H9 (cell line): ENCODE data around the gene ZNRF4. TPM values are rescaled to one million over a fixed set of nuclear protein-coding genes. Genes with fewer than 3 reads are reported as not detected.

Experiments
- DNase-seq: peaks from one replicate; pipeline ENCODE4 v3.0.0-alpha.2; 2017
- H2AFZ ChIP-seq: one replicate; pipeline ENCODE4 v1.6.1; 2013; ENCODE audit warnings: mild to moderate bottlenecking, low read length, control low read depth, moderate library complexity
- H2AK5ac ChIP-seq: 2 replicates; pipeline ENCODE4 v1.6.1; 2013; ENCODE audit warnings: low read length, control low read depth, mixed read lengths; ENCODE audit not compliant: insufficient read length
- H2BK120ac ChIP-seq: one replicate; pipeline ENCODE4 v1.6.1; 2013; ENCODE audit warnings: low read depth, mild to moderate bottlenecking, low read length, control low read depth, inconsistent platforms; ENCODE audit not compliant: poor library complexity, severe bottlenecking
- H2BK12ac ChIP-seq: 2 replicates; pipeline ENCODE4 v1.6.1; 2013; ENCODE audit warnings: low read length, control low read depth, mixed read lengths, low read depth; ENCODE audit not compliant: insufficient read length
- H2BK15ac ChIP-seq: 2 replicates; pipeline ENCODE4 v1.6.1; 2013; ENCODE audit warnings: low read depth, low read length, control low read depth
- H2BK20ac ChIP-seq: one replicate; pipeline ENCODE4 v1.6.1; 2013; ENCODE audit warnings: low read depth, mild to moderate bottlenecking, low read length, control low read depth, inconsistent platforms; ENCODE audit not compliant: poor library complexity, severe bottlenecking
- H2BK5ac ChIP-seq: 2 replicates; pipeline ENCODE4 v1.6.1; 2013; ENCODE audit warnings: low read length, control low read depth, mixed read lengths; ENCODE audit not compliant: insufficient read length
- H3K14ac ChIP-seq: 2 replicates; pipeline ENCODE4 v1.6.1; 2013; ENCODE audit warnings: low read length, control low read depth; ENCODE audit not compliant: insufficient read depth
- H3K18ac ChIP-seq: 2 replicates; pipeline ENCODE4 v1.6.1; 2013; ENCODE audit warnings: low read depth, mild to moderate bottlenecking, mixed read lengths, low read length, control low read depth; ENCODE audit not compliant: insufficient read length
- H3K23ac ChIP-seq: 2 replicates; pipeline ENCODE4 v1.6.1; 2013; ENCODE audit warnings: low read length, control low read depth, mixed read lengths, low read depth; ENCODE audit not compliant: insufficient read length
- H3K23me2 ChIP-seq: 2 replicates; pipeline ENCODE4 v1.6.1; 2013; ENCODE audit warnings: low read depth, mild to moderate bottlenecking, mixed read lengths, low read length, control low read depth; ENCODE audit not compliant: insufficient read length, poor library complexity, severe bottlenecking
- H3K27ac ChIP-seq: 2 replicates; pipeline ENCODE4 v1.5.1; 2013; ENCODE audit warnings: low read length, control low read depth, mixed read lengths, low read depth; ENCODE audit not compliant: insufficient read length
- H3K27me3 ChIP-seq: 2 replicates; pipeline ENCODE4 v1.6.1; 2013; ENCODE audit warnings: low read length, control low read depth, inconsistent platforms; ENCODE audit not compliant: insufficient read depth
- H3K4ac ChIP-seq: 2 replicates; pipeline ENCODE4 v1.6.1; 2013; ENCODE audit warnings: low read depth, mild to moderate bottlenecking, control low read depth, inconsistent platforms, low read length, moderate library complexity
- H3K4me1 ChIP-seq: 2 replicates; pipeline ENCODE4 v1.6.1; 2013; ENCODE audit warnings: low read length, control low read depth, inconsistent platforms; ENCODE audit not compliant: insufficient read depth
- H3K4me2 ChIP-seq: 2 replicates; pipeline ENCODE4 v1.6.1; 2013; ENCODE audit warnings: low read length, control low read depth, mixed read lengths; ENCODE audit not compliant: insufficient read length, insufficient read depth
- H3K56ac ChIP-seq: 2 replicates; pipeline ENCODE4 v1.6.1; 2013; ENCODE audit warnings: low read depth, mild to moderate bottlenecking, mixed read lengths, low read length, control low read depth; ENCODE audit not compliant: insufficient read length
- H3K79me1 ChIP-seq: 2 replicates; pipeline ENCODE4 v1.6.1; 2013; ENCODE audit warnings: low read depth, mild to moderate bottlenecking, moderate library complexity, low read length, control low read depth, inconsistent platforms; ENCODE audit not compliant: insufficient read depth, poor library complexity, severe bottlenecking
- H3K79me2 ChIP-seq: 2 replicates; pipeline ENCODE4 v1.6.1; 2013; ENCODE audit warnings: low read length, control low read depth, inconsistent platforms; ENCODE audit not compliant: insufficient read depth
- H3K9ac ChIP-seq: 2 replicates; pipeline ENCODE4 v1.6.1; 2013; ENCODE audit warnings: low read length, control low read depth, mixed read lengths; ENCODE audit not compliant: insufficient read length; ENCODE audit errors: extremely low read depth
- H3K9me3 ChIP-seq: one replicate; pipeline ENCODE4 v1.6.1; 2013; ENCODE audit warnings: low read depth, low read length, inconsistent platforms; ENCODE audit not compliant: control insufficient read depth
- H3T11ph ChIP-seq: one replicate; pipeline ENCODE4 v1.6.1; 2013; ENCODE audit warnings: mild to moderate bottlenecking, low read length, control low read depth, inconsistent platforms
- H4K20me1 ChIP-seq: one replicate; pipeline ENCODE4 v1.6.1; 2013; ENCODE audit not compliant: control insufficient read depth, insufficient read length, insufficient read depth
- H4K5ac ChIP-seq: 2 replicates; pipeline ENCODE4 v1.6.1; 2013; ENCODE audit warnings: low read depth, mild to moderate bottlenecking, mixed read lengths, low read length, control low read depth; ENCODE audit not compliant: insufficient read length
- H4K8ac ChIP-seq: replicated peaks from 2 replicates; pipeline ENCODE4 v1.6.1; 2013; ENCODE audit warnings: low read length, control low read depth, mixed read lengths, low read depth; ENCODE audit not compliant: insufficient read length
- H4K91ac ChIP-seq: 2 replicates; pipeline ENCODE4 v1.6.1; 2013; ENCODE audit warnings: low read depth, mild to moderate bottlenecking, moderate library complexity, mixed read lengths, low read length, control low read depth; ENCODE audit not compliant: insufficient read length
- H3K27ac Mint-ChIP-seq, 3 experiments: 2 replicates in 2 of 3; 3 replicates in 1 of 3; pipeline ENCODE4 v1.8.0; 2020 to 2021; ENCODE audit warnings: mixed read lengths in 3 of 3, mild to moderate bottlenecking in 1 of 3, moderate library complexity in 1 of 3
- H3K27me3 Mint-ChIP-seq: 2 replicates; pipeline ENCODE4 v1.8.0; 2021; ENCODE audit warnings: low read depth, mild to moderate bottlenecking, moderate library complexity, mixed read lengths
- H3K36me3 Mint-ChIP-seq, 3 experiments: 2 replicates in 2 of 3; 3 replicates in 1 of 3; pipeline ENCODE4 v1.8.0; 2020 to 2021; ENCODE audit warnings: low read depth in 3 of 3, mixed read lengths in 3 of 3; ENCODE audit not compliant: insufficient read depth in 1 of 3
- H3K4me1 Mint-ChIP-seq, 2 experiments: 2 replicates each; pipeline ENCODE4 v1.8.0; 2020; ENCODE audit warnings: mixed read lengths in 2 of 2
- H3K4me3 Mint-ChIP-seq, 2 experiments: 2 replicates in 1 of 2; 3 replicates in 1 of 2; pipeline ENCODE4 v1.8.0; 2020 to 2021; ENCODE audit warnings: mild to moderate bottlenecking in 2 of 2, mixed read lengths in 2 of 2, moderate library complexity in 1 of 2
- H3K9me3 Mint-ChIP-seq, 2 experiments: 2 replicates in 1 of 2; 3 replicates in 1 of 2; pipeline ENCODE4 v1.8.0; 2020; ENCODE audit warnings: mild to moderate bottlenecking in 2 of 2, mixed read lengths in 2 of 2, moderate library complexity in 1 of 2
- WGBS: extraction: QIAGEN DNeasy Blood & Tissue Kit; methylation state at CpG from one replicate; pipeline ENCODE4 v1.1.7; 2013; ENCODE audit warnings: missing lambda C conversion rate, low lambda C conversion rate, mixed read lengths; ENCODE audit not compliant: insufficient read length; ENCODE audit errors: extremely low coverage; 5-methylcytosine and 5-hydroxymethylcytosine counted together
- total RNA-seq: library from RNA; stranded (reverse); gene quantifications from 2 replicates; pipeline ENCODE4 v1.2.1, GENCODE V29; 2021
- TF ChIP-seq, protein P1 (sequence below): fragments of 200-600 bp; sonication (generic); conservative IDR thresholded peaks from 3 replicates; pipeline ENCODE4 v1.8.0; 2021; ENCODE audit warnings: antibody characterized with exemption, mild to moderate bottlenecking

ZNRF4 gene
- total RNA-seq, 1 experiment from 2014 or later, result not detected

DNA sequence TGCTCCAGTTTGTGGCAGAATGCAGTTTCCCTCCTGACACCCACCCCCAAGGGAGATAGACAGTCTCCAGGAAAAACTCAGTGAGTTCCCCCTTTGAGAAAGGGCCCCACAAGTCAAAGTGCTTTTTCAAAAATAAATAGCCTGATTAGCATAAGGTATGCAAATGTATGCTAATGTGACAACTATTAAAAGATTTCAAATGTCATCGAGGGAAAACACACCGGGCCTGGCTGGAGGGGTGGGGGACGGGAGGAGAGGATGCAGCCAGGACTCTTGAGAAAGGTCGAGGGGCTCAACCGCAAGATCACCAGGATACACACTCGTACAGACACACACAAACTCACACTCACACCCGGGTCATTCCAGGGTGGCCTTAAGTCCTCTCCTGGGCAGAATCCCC lies 34.3 kb upstream of the ZNRF4 start:
- Histone ChIP-seq H3K56ac (no peak overlapping the region), H4K91ac (no peak overlapping the region), H2BK12ac (no peak overlapping the region), H2BK5ac (no peak overlapping the region), H3K4me2 (no peak overlapping the region), H3K79me1 (no peaks in the 10 kb centered on the region), H4K8ac (no peak overlapping the region), H4K20me1 (no peaks in the 10 kb centered on the region), H3K23ac (no peak overlapping the region), H3K4me1 (no peaks in the 10 kb centered on the region; the same call in 1 of the 2 replicates), H3K23me2 (no peaks in the 10 kb centered on the region), H3T11ph (no peak overlapping the region), H3K18ac (no peak overlapping the region), H3K27ac (no peak overlapping the region), H3K4ac (no peak overlapping the region), H2BK120ac (no peak overlapping the region), H2AFZ (no peak overlapping the region), H2AK5ac (no peak overlapping the region), H3K9me3 (no peaks in the 10 kb centered on the region), H3K14ac (no peak overlapping the region), H3K27me3 (no peaks in the 10 kb centered on the region), H3K9ac (no peak overlapping the region), H2BK15ac (no peak overlapping the region), H2BK20ac (no peak overlapping the region), H4K5ac (no peak overlapping the region), H3K79me2 (no peaks in the 10 kb centered on the region)
- TF ChIP-seq, protein P1, sequence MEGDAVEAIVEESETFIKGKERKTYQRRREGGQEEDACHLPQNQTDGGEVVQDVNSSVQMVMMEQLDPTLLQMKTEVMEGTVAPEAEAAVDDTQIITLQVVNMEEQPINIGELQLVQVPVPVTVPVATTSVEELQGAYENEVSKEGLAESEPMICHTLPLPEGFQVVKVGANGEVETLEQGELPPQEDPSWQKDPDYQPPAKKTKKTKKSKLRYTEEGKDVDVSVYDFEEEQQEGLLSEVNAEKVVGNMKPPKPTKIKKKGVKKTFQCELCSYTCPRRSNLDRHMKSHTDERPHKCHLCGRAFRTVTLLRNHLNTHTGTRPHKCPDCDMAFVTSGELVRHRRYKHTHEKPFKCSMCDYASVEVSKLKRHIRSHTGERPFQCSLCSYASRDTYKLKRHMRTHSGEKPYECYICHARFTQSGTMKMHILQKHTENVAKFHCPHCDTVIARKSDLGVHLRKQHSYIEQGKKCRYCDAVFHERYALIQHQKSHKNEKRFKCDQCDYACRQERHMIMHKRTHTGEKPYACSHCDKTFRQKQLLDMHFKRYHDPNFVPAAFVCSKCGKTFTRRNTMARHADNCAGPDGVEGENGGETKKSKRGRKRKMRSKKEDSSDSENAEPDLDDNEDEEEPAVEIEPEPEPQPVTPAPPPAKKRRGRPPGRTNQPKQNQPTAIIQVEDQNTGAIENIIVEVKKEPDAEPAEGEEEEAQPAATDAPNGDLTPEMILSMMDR, result no peak
- Mint-ChIP-seq H3K27me3 (peaks cover 48% of the 10 kb centered on the region), H3K36me3 (no peaks in the 10 kb centered on the region), H3K9me3 (no peaks in the 10 kb centered on the region; a peak in 3 of 5 replicates), H3K4me3 (peak overlapping the region in 1 of 2 experiments; percentile 61; a peak in 1 of 5 replicates), H3K4me1 (peaks cover 20 to 25% of the 10 kb centered on the region in 2 experiments), H3K27ac (peak overlapping the region in 1 of 3 experiments; percentile 57; a peak in 2 of 7 replicates)
- WGBS, result no CpG with 5 or more reads among the region's 7 CpGs
- DNase-seq, result no peak
